Astrocyte (in vitro differentiated cells and primary cell): ENCODE data around the gene ROMO1. TPM values are rescaled to one million over a fixed set of nuclear protein-coding genes. Genes with fewer than 3 reads are reported as not detected.
A peak's percentile ranks its signal among the peaks of the same experiment; 100 is the strongest.

Experiments used
- DNase-seq: peaks from one replicate; pipeline ENCODE4 v3.0.0-alpha.2; 2010; ENCODE audit warnings: low read depth
- FAIRE-seq: peaks from 2 replicates; lab custom pipeline; 2011; peaks lifted over from hg19 to GRCh38; lab: Jason Lieb, UNC
- H2AFZ ChIP-seq: 2 replicates; pipeline ENCODE4 v1.6.0; 2012; ENCODE audit warnings: low read depth, low read length, inconsistent platforms
- H3K27ac ChIP-seq: 2 replicates; pipeline ENCODE4 v1.5.1; 2011; ENCODE audit warnings: low read depth, low read length, inconsistent platforms
- H3K27me3 ChIP-seq: 2 replicates; pipeline ENCODE4 v1.6.0; 2011; ENCODE audit warnings: low read length, inconsistent platforms; ENCODE audit not compliant: insufficient read depth
- H3K36me3 ChIP-seq: 2 replicates; pipeline ENCODE4 v1.5.1; 2011; ENCODE audit warnings: low read length, inconsistent platforms; ENCODE audit not compliant: insufficient read depth
- H3K4me1 ChIP-seq: 2 replicates; pipeline ENCODE4 v1.5.1; 2011; ENCODE audit warnings: low read length, inconsistent platforms; ENCODE audit not compliant: insufficient read depth
- H3K4me2 ChIP-seq: 2 replicates; pipeline ENCODE4 v1.6.0; 2012; ENCODE audit warnings: low read length, inconsistent platforms
- H3K4me3 ChIP-seq: 2 replicates; pipeline ENCODE4 v1.5.1; 2011; ENCODE audit warnings: low read depth, mild to moderate bottlenecking, low read length, inconsistent platforms; ENCODE audit not compliant: insufficient read depth
- H3K79me2 ChIP-seq: 2 replicates; pipeline ENCODE4 v1.6.0; 2012; ENCODE audit warnings: mild to moderate bottlenecking, low read length, inconsistent platforms; ENCODE audit not compliant: insufficient read depth
- H3K9ac ChIP-seq: 2 replicates; pipeline ENCODE4 v1.6.0; 2012; ENCODE audit warnings: mild to moderate bottlenecking, low read length, inconsistent platforms
- H3K9me3 ChIP-seq: 2 replicates; pipeline ENCODE4 v1.5.1; 2012; ENCODE audit warnings: low read depth, mild to moderate bottlenecking, low read length, inconsistent platforms; ENCODE audit not compliant: insufficient read depth
- H4K20me1 ChIP-seq: 2 replicates; pipeline ENCODE4 v1.6.0; 2012; ENCODE audit warnings: low read length, inconsistent platforms; ENCODE audit not compliant: insufficient read depth
- H3K27ac Mint-ChIP-seq: one replicate; pipeline ENCODE4 v1.8.0; 2021; ENCODE audit warnings: mild to moderate bottlenecking, mixed read lengths; ENCODE audit not compliant: unreplicated experiment
- H3K27me3 Mint-ChIP-seq: one replicate; pipeline ENCODE4 v1.8.0; 2021; ENCODE audit warnings: low read depth, mixed read lengths; ENCODE audit not compliant: unreplicated experiment
- H3K36me3 Mint-ChIP-seq: one replicate; pipeline ENCODE4 v1.8.0; 2021; ENCODE audit warnings: low read depth, mixed read lengths; ENCODE audit not compliant: unreplicated experiment
- H3K4me1 Mint-ChIP-seq: one replicate; pipeline ENCODE4 v1.8.0; 2021; ENCODE audit warnings: low read depth, mixed read lengths; ENCODE audit not compliant: unreplicated experiment
- H3K4me3 Mint-ChIP-seq: one replicate; pipeline ENCODE4 v1.8.0; 2021; ENCODE audit warnings: mild to moderate bottlenecking, moderate library complexity, mixed read lengths; ENCODE audit not compliant: unreplicated experiment
- H3K9me3 Mint-ChIP-seq: one replicate; pipeline ENCODE4 v1.8.0; 2021; ENCODE audit warnings: mild to moderate bottlenecking, mixed read lengths; ENCODE audit not compliant: unreplicated experiment
- EZH2 ChIP-seq: IDR thresholded peaks from 2 replicates; pipeline ENCODE4 v1.6.1; 2012; ENCODE audit warnings: mild to moderate bottlenecking, low read length, inconsistent platforms; ENCODE audit not compliant: insufficient read depth
- total RNA-seq: library from RNA; stranded (reverse); gene quantifications from 2 replicates; pipeline ENCODE4 v1.2.1, GENCODE V29; 2021
- TF ChIP-seq, protein P1 (sequence below): IDR thresholded peaks from 2 replicates; pipeline ENCODE4 v1.5.1; 2011; ENCODE audit warnings: low read depth, mild to moderate bottlenecking, inconsistent platforms, low read length, moderate library complexity; ENCODE audit not compliant: insufficient read depth

The ROMO1 gene
- total RNA-seq, 1 donor from 2014 or later, result 201 TPM

- peaks cover 6% of the 10 kb centered on the region for H3K36me3 ChIP-seq
- peak within 1 kb of the TSS; percentile 97 for H3K4me2 ChIP-seq
- peaks cover 48% of the 10 kb centered on the region for H4K20me1 ChIP-seq
- TF ChIP-seq, protein P1, sequence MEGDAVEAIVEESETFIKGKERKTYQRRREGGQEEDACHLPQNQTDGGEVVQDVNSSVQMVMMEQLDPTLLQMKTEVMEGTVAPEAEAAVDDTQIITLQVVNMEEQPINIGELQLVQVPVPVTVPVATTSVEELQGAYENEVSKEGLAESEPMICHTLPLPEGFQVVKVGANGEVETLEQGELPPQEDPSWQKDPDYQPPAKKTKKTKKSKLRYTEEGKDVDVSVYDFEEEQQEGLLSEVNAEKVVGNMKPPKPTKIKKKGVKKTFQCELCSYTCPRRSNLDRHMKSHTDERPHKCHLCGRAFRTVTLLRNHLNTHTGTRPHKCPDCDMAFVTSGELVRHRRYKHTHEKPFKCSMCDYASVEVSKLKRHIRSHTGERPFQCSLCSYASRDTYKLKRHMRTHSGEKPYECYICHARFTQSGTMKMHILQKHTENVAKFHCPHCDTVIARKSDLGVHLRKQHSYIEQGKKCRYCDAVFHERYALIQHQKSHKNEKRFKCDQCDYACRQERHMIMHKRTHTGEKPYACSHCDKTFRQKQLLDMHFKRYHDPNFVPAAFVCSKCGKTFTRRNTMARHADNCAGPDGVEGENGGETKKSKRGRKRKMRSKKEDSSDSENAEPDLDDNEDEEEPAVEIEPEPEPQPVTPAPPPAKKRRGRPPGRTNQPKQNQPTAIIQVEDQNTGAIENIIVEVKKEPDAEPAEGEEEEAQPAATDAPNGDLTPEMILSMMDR, result no peak
- TF ChIP-seq EZH2, result no peak
- Mint-ChIP-seq H3K36me3 (peaks cover 10% of the 10 kb centered on the region), H3K27me3 (no peaks in the 10 kb centered on the region), H3K9me3 (no peaks in the 10 kb centered on the region), H3K4me3 (peak within 1 kb of the TSS; percentile 94), H3K27ac (peak within 1 kb of the TSS; percentile 95), H3K4me1 (peaks cover 29% of the 10 kb centered on the region)
- no peaks in the 10 kb centered on the region for H3K27me3 ChIP-seq
- H3K27ac ChIP-seq, result peak within 1 kb of the TSS; percentile 92
- DNase-seq (peak; percentile 81), FAIRE-seq (no peak)
- no peaks in the 10 kb centered on the region for H3K9me3 ChIP-seq
- peak within 1 kb of the TSS; percentile 89 for H3K4me3 ChIP-seq
- H3K79me2 ChIP-seq, result peaks cover 54% of the 10 kb centered on the region
- H3K9ac ChIP-seq, result peak within 1 kb of the TSS; percentile 97
- peak within 1 kb of the TSS; percentile 83 for H2AFZ ChIP-seq
- H3K4me1 ChIP-seq, result peaks cover 22% of the 10 kb centered on the region
Observed at GRCh38 chr20:35664466-35665206, 34.6 kb upstream of the ROMO1 start, which contains the start of the genes CPNE1 and RBM12. TSS of gene CPNE1 (minus strand) at chr20:35664900. CDS start at chr20:35632923, 31,977 bp downstream. TSS of gene RBM12 (minus strand) at chr20:35664900. CDS start at chr20:35655322, 9,578 bp downstream.

- H3K4me3 Mint-ChIP-seq, result no peak overlapping the region
- no peak for FAIRE-seq
- no peaks in the 10 kb centered on the region for H3K27me3 Mint-ChIP-seq
- peaks cover 13% of the 10 kb centered on the region for H3K36me3 ChIP-seq
- H3K9ac ChIP-seq, result no peak overlapping the region
- peaks cover 41% of the 10 kb centered on the region for H3K79me2 ChIP-seq
- no peak overlapping the region for H2AFZ ChIP-seq
- peaks cover 17% of the 10 kb centered on the region for H3K4me1 Mint-ChIP-seq
- no peaks in the 10 kb centered on the region for H3K9me3 Mint-ChIP-seq
- H3K4me1 ChIP-seq, result peaks cover 16% of the 10 kb centered on the region
- H3K4me3 ChIP-seq, result no peak overlapping the region
- TF ChIP-seq EZH2, result no peak
- TF ChIP-seq, protein P1, result no peak
- no peak overlapping the region for H3K4me2 ChIP-seq
- no peaks in the 10 kb centered on the region for H3K9me3 ChIP-seq
- peaks cover 22% of the 10 kb centered on the region for H3K36me3 Mint-ChIP-seq
- no peak for DNase-seq
- no peaks in the 10 kb centered on the region for H3K27me3 ChIP-seq
- H3K27ac Mint-ChIP-seq, result no peak overlapping the region
- peaks cover 35% of the 10 kb centered on the region for H4K20me1 ChIP-seq
- H3K27ac ChIP-seq, result no peak overlapping the region
Observed at GRCh38 chr20:35665949-35666288, 33.3 kb upstream of the ROMO1 start.

DNA sequence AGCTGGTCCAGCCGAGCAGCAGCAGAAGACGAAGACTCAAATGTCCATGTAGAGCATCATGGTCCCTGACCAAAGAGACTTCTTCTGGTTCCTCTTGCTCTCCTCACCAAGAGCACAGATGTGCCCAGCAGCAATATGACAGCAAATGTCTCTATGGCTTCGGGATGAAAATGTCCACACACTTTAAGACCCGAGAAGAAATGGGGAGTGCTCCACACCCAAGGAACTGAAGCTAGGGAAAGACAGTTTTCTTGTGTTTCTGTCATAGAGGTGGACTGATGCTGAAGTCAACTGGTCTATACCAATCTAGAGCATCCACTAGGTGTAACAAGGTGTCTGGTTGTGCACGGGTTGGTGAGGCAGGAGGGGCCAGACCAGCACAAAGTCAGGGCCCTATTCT, 30.0 kb upstream of the ROMO1 start:
- H3K27me3 ChIP-seq, result no peaks in the 10 kb centered on the region
- no peak overlapping the region for H3K4me3 Mint-ChIP-seq
- FAIRE-seq, result no peak
- TF ChIP-seq EZH2, result no peak
- TF ChIP-seq, protein P1, result no peak
- no peaks in the 10 kb centered on the region for H3K4me1 ChIP-seq
- no peaks in the 10 kb centered on the region for H3K27me3 Mint-ChIP-seq
- no peaks in the 10 kb centered on the region for H3K9me3 Mint-ChIP-seq
- no peak overlapping the region for H3K4me3 ChIP-seq
- H3K27ac ChIP-seq, result no peak overlapping the region
- no peak for DNase-seq
- no peak overlapping the region for H3K9ac ChIP-seq
- peaks cover 13% of the 10 kb centered on the region for H3K36me3 ChIP-seq
- H3K27ac Mint-ChIP-seq, result no peak overlapping the region
- no peaks in the 10 kb centered on the region for H3K4me1 Mint-ChIP-seq
- H3K9me3 ChIP-seq, result no peaks in the 10 kb centered on the region
- no peak overlapping the region for H3K4me2 ChIP-seq
- no peak overlapping the region for H2AFZ ChIP-seq
- H3K36me3 Mint-ChIP-seq, result peaks cover 40% of the 10 kb centered on the region
- peaks cover 8% of the 10 kb centered on the region for H3K79me2 ChIP-seq
- peaks cover 2% of the 10 kb centered on the region for H4K20me1 ChIP-seq
